H9 (cell line): ENCODE data around the gene BRSK1. TPM values are rescaled to one million over a fixed set of nuclear protein-coding genes. Genes with fewer than 3 reads are reported as not detected.

Source experiments
- DNase-seq: peaks from one replicate; pipeline ENCODE4 v3.0.0-alpha.2; 2017
- H2AFZ ChIP-seq: one replicate; pipeline ENCODE4 v1.6.1; 2013; ENCODE audit warnings: mild to moderate bottlenecking, low read length, control low read depth, moderate library complexity
- H2AK5ac ChIP-seq: 2 replicates; pipeline ENCODE4 v1.6.1; 2013; ENCODE audit warnings: low read length, control low read depth, mixed read lengths; ENCODE audit not compliant: insufficient read length
- H2BK120ac ChIP-seq: one replicate; pipeline ENCODE4 v1.6.1; 2013; ENCODE audit warnings: low read depth, mild to moderate bottlenecking, low read length, control low read depth, inconsistent platforms; ENCODE audit not compliant: poor library complexity, severe bottlenecking
- H2BK12ac ChIP-seq: 2 replicates; pipeline ENCODE4 v1.6.1; 2013; ENCODE audit warnings: low read length, control low read depth, mixed read lengths, low read depth; ENCODE audit not compliant: insufficient read length
- H2BK15ac ChIP-seq: 2 replicates; pipeline ENCODE4 v1.6.1; 2013; ENCODE audit warnings: low read depth, low read length, control low read depth
- H2BK20ac ChIP-seq: one replicate; pipeline ENCODE4 v1.6.1; 2013; ENCODE audit warnings: low read depth, mild to moderate bottlenecking, low read length, control low read depth, inconsistent platforms; ENCODE audit not compliant: poor library complexity, severe bottlenecking
- H2BK5ac ChIP-seq: 2 replicates; pipeline ENCODE4 v1.6.1; 2013; ENCODE audit warnings: low read length, control low read depth, mixed read lengths; ENCODE audit not compliant: insufficient read length
- H3K14ac ChIP-seq: 2 replicates; pipeline ENCODE4 v1.6.1; 2013; ENCODE audit warnings: low read length, control low read depth; ENCODE audit not compliant: insufficient read depth
- H3K18ac ChIP-seq: 2 replicates; pipeline ENCODE4 v1.6.1; 2013; ENCODE audit warnings: low read depth, mild to moderate bottlenecking, mixed read lengths, low read length, control low read depth; ENCODE audit not compliant: insufficient read length
- H3K23ac ChIP-seq: 2 replicates; pipeline ENCODE4 v1.6.1; 2013; ENCODE audit warnings: low read length, control low read depth, mixed read lengths, low read depth; ENCODE audit not compliant: insufficient read length
- H3K23me2 ChIP-seq: 2 replicates; pipeline ENCODE4 v1.6.1; 2013; ENCODE audit warnings: low read depth, mild to moderate bottlenecking, mixed read lengths, low read length, control low read depth; ENCODE audit not compliant: insufficient read length, poor library complexity, severe bottlenecking
- H3K27ac ChIP-seq: 2 replicates; pipeline ENCODE4 v1.5.1; 2013; ENCODE audit warnings: low read length, control low read depth, mixed read lengths, low read depth; ENCODE audit not compliant: insufficient read length
- H3K27me3 ChIP-seq: 2 replicates; pipeline ENCODE4 v1.6.1; 2013; ENCODE audit warnings: low read length, control low read depth, inconsistent platforms; ENCODE audit not compliant: insufficient read depth
- H3K4ac ChIP-seq: 2 replicates; pipeline ENCODE4 v1.6.1; 2013; ENCODE audit warnings: low read depth, mild to moderate bottlenecking, control low read depth, inconsistent platforms, low read length, moderate library complexity
- H3K4me1 ChIP-seq: 2 replicates; pipeline ENCODE4 v1.6.1; 2013; ENCODE audit warnings: low read length, control low read depth, inconsistent platforms; ENCODE audit not compliant: insufficient read depth
- H3K4me2 ChIP-seq: 2 replicates; pipeline ENCODE4 v1.6.1; 2013; ENCODE audit warnings: low read length, control low read depth, mixed read lengths; ENCODE audit not compliant: insufficient read length, insufficient read depth
- H3K56ac ChIP-seq: 2 replicates; pipeline ENCODE4 v1.6.1; 2013; ENCODE audit warnings: low read depth, mild to moderate bottlenecking, mixed read lengths, low read length, control low read depth; ENCODE audit not compliant: insufficient read length
- H3K79me1 ChIP-seq: 2 replicates; pipeline ENCODE4 v1.6.1; 2013; ENCODE audit warnings: low read depth, mild to moderate bottlenecking, moderate library complexity, low read length, control low read depth, inconsistent platforms; ENCODE audit not compliant: insufficient read depth, poor library complexity, severe bottlenecking
- H3K79me2 ChIP-seq: 2 replicates; pipeline ENCODE4 v1.6.1; 2013; ENCODE audit warnings: low read length, control low read depth, inconsistent platforms; ENCODE audit not compliant: insufficient read depth
- H3K9ac ChIP-seq: 2 replicates; pipeline ENCODE4 v1.6.1; 2013; ENCODE audit warnings: low read length, control low read depth, mixed read lengths; ENCODE audit not compliant: insufficient read length; ENCODE audit errors: extremely low read depth
- H3K9me3 ChIP-seq: one replicate; pipeline ENCODE4 v1.6.1; 2013; ENCODE audit warnings: low read depth, low read length, inconsistent platforms; ENCODE audit not compliant: control insufficient read depth
- H3T11ph ChIP-seq: one replicate; pipeline ENCODE4 v1.6.1; 2013; ENCODE audit warnings: mild to moderate bottlenecking, low read length, control low read depth, inconsistent platforms
- H4K20me1 ChIP-seq: one replicate; pipeline ENCODE4 v1.6.1; 2013; ENCODE audit not compliant: control insufficient read depth, insufficient read length, insufficient read depth
- H4K5ac ChIP-seq: 2 replicates; pipeline ENCODE4 v1.6.1; 2013; ENCODE audit warnings: low read depth, mild to moderate bottlenecking, mixed read lengths, low read length, control low read depth; ENCODE audit not compliant: insufficient read length
- H4K8ac ChIP-seq: replicated peaks from 2 replicates; pipeline ENCODE4 v1.6.1; 2013; ENCODE audit warnings: low read length, control low read depth, mixed read lengths, low read depth; ENCODE audit not compliant: insufficient read length
- H4K91ac ChIP-seq: 2 replicates; pipeline ENCODE4 v1.6.1; 2013; ENCODE audit warnings: low read depth, mild to moderate bottlenecking, moderate library complexity, mixed read lengths, low read length, control low read depth; ENCODE audit not compliant: insufficient read length
- H3K27ac Mint-ChIP-seq, 3 experiments: 2 replicates in 2 of 3; 3 replicates in 1 of 3; pipeline ENCODE4 v1.8.0; 2020 to 2021; ENCODE audit warnings: mixed read lengths in 3 of 3, mild to moderate bottlenecking in 1 of 3, moderate library complexity in 1 of 3
- H3K27me3 Mint-ChIP-seq: 2 replicates; pipeline ENCODE4 v1.8.0; 2021; ENCODE audit warnings: low read depth, mild to moderate bottlenecking, moderate library complexity, mixed read lengths
- H3K36me3 Mint-ChIP-seq, 3 experiments: 2 replicates in 2 of 3; 3 replicates in 1 of 3; pipeline ENCODE4 v1.8.0; 2020 to 2021; ENCODE audit warnings: low read depth in 3 of 3, mixed read lengths in 3 of 3; ENCODE audit not compliant: insufficient read depth in 1 of 3
- H3K4me1 Mint-ChIP-seq, 2 experiments: 2 replicates each; pipeline ENCODE4 v1.8.0; 2020; ENCODE audit warnings: mixed read lengths in 2 of 2
- H3K4me3 Mint-ChIP-seq, 2 experiments: 2 replicates in 1 of 2; 3 replicates in 1 of 2; pipeline ENCODE4 v1.8.0; 2020 to 2021; ENCODE audit warnings: mild to moderate bottlenecking in 2 of 2, mixed read lengths in 2 of 2, moderate library complexity in 1 of 2
- H3K9me3 Mint-ChIP-seq, 2 experiments: 2 replicates in 1 of 2; 3 replicates in 1 of 2; pipeline ENCODE4 v1.8.0; 2020; ENCODE audit warnings: mild to moderate bottlenecking in 2 of 2, mixed read lengths in 2 of 2, moderate library complexity in 1 of 2
- CTCF ChIP-seq: fragments of 200-600 bp; sonication (generic); conservative IDR thresholded peaks from 3 replicates; pipeline ENCODE4 v1.8.0; 2021; ENCODE audit warnings: antibody characterized with exemption, mild to moderate bottlenecking
- WGBS: extraction: QIAGEN DNeasy Blood & Tissue Kit; methylation state at CpG from one replicate; pipeline ENCODE4 v1.1.7; 2013; ENCODE audit warnings: missing lambda C conversion rate, low lambda C conversion rate, mixed read lengths; ENCODE audit not compliant: insufficient read length; ENCODE audit errors: extremely low coverage; 5-methylcytosine and 5-hydroxymethylcytosine counted together
- total RNA-seq: library from RNA; stranded (reverse); gene quantifications from 2 replicates; pipeline ENCODE4 v1.2.1, GENCODE V29; 2021

The BRSK1 gene
- total RNA-seq, 1 experiment from 2014 or later, result 43.5 TPM

- Mint-ChIP-seq H3K27ac (peak overlapping the region in 1 of 3 experiments; percentile 91; a peak in 2 of 7 replicates), H3K27me3 (no peaks in the 10 kb centered on the region; the same call in 1 of the 2 replicates), H3K4me3 (peak overlapping the region in 1 of 2 experiments; percentile 40; a peak in 1 of 5 replicates), H3K36me3 (peaks cover 32 to 62% (median 59%) of the 10 kb centered on the region in 3 experiments; a peak in 6 of 7 replicates), H3K9me3 (no peaks in the 10 kb centered on the region), H3K4me1 (peaks cover 15 to 30% of the 10 kb centered on the region in 2 experiments)
- no peak overlapping the region for H3K14ac ChIP-seq
- no peak overlapping the region for H2BK5ac ChIP-seq
- H2BK12ac ChIP-seq, result no peak overlapping the region
- no peaks in the 10 kb centered on the region for H3K23me2 ChIP-seq
- H4K20me1 ChIP-seq, result no peaks in the 10 kb centered on the region
- H3K56ac ChIP-seq, result no peak overlapping the region
- peaks cover 3% of the 10 kb centered on the region; the same call in 1 of the 2 replicates for H3K4me1 ChIP-seq
- H3K27ac ChIP-seq, result no peak overlapping the region
- H3K79me2 ChIP-seq, result no peaks in the 10 kb centered on the region
- peak overlapping the region; percentile 19 for H3K18ac ChIP-seq
- H3K4ac ChIP-seq, result no peak overlapping the region
- H2AK5ac ChIP-seq, result no peak overlapping the region
- peak overlapping the region; percentile 25 for H3K4me2 ChIP-seq
- H4K91ac ChIP-seq, result no peak overlapping the region
- no peak for TF ChIP-seq CTCF
- H2BK120ac ChIP-seq, result no peak overlapping the region
- H3K9me3 ChIP-seq, result no peaks in the 10 kb centered on the region
- H3K27me3 ChIP-seq, result no peaks in the 10 kb centered on the region
- H3K79me1 ChIP-seq, result no peaks in the 10 kb centered on the region
- no peak overlapping the region for H4K8ac ChIP-seq
- no CpG with 5 or more reads among the region's 15 CpGs for WGBS
- no peak overlapping the region for H2BK15ac ChIP-seq
- DNase-seq, result no peak
- no peak overlapping the region for H3K23ac ChIP-seq
- no peak overlapping the region for H2BK20ac ChIP-seq
- no peak overlapping the region for H4K5ac ChIP-seq
- no peak overlapping the region for H2AFZ ChIP-seq
- no peak overlapping the region for H3T11ph ChIP-seq
- no peak overlapping the region for H3K9ac ChIP-seq
These were observed 17.2 kb downstream of the BRSK1 start for GRCh38 chr19:55300886-55301458.
